Frontal cortex (tissue), 4 donors: ENCODE data around the gene CCBE1. TPM values are rescaled to one million over a fixed set of nuclear protein-coding genes. Genes with fewer than 3 reads are reported as not detected.

Experiments used
- DNase-seq, 2 donors: peaks; one replicate each; pipeline ENCODE4 v3.0.0; 2012; ENCODE audit warnings: low spot score in 2 of 2
- FAIRE-seq: peaks from 2 replicates; lab custom pipeline; 2012; peaks lifted over from hg19 to GRCh38; lab: Jason Lieb, UNC
- total RNA-seq: library from RNA; depleted of rRNA; stranded (reverse); fragments of >200 nt; gene quantifications from one replicate; pipeline ENCODE4 v1.2.3, GENCODE V29; 2014
- donor health status: control.
- donor health status: control.
- donor health status: control.

CCBE1 gene
- total RNA-seq, 1 donor from 2014 or later, result 32.6 TPM

GRCh38 chr18:59437851-59438569 lies 259.2 kb downstream of the CCBE1 start:
- no peak for FAIRE-seq
- no peak for DNase-seq

- FAIRE-seq (no peak), DNase-seq (no peak)
Observed at GRCh38 chr18:59432803-59433597, 264.2 kb downstream of the CCBE1 start.

DNA sequence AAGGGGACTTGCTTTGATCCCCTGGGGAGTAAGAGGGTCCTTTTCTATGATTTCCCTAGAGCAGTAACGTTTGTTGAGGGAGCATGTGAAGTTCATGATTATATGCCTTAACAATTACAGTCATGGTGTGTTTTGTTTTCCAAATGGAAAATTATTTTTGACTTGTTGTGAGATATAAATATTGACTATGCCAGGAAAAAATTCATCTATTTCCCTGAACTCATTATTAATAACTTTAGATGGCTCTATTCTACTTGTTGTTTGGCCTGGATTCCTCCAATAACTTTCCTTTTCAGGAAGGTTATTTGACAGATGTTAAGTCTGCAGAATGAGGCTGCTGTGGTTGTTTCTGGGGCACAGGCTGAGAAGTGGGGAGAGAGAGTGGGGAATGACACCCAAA lies 266.1 kb downstream of the CCBE1 start:
- FAIRE-seq (no peak), DNase-seq (no peak)

DNA sequence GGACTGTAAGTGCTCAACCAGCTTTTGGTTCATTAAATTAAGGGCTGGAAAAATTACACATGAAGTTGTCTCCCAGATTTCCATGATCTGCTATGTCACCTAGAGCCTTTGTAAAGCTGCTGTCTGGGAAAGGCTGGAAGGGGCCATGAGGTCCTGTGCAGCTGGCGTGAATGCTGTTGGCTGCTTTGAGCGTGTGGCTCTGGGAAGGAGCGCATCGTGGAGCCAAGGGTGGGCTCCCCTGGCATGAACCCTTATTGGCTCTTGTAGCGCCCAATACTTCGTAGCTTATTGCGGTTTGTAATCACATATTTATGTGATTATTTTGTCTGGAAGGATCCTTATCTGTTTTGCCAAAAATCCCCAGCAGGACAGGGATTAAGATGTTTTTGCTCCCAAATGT lies 267.6 kb downstream of the CCBE1 start:
- DNase-seq (no peak), FAIRE-seq (no peak)

- DNase-seq, result no peak
- FAIRE-seq, result no peak
Observed at GRCh38 chr18:59428018-59428417, 269.2 kb downstream of the CCBE1 start.

- no peak for FAIRE-seq
- DNase-seq, result no peak
Observed at GRCh38 chr18:59426855-59427254, 270.4 kb downstream of the CCBE1 start.

GRCh38 chr18:59423259-59423658 lies 274.0 kb downstream of the CCBE1 start:
- DNase-seq (no peak), FAIRE-seq (no peak)

DNA sequence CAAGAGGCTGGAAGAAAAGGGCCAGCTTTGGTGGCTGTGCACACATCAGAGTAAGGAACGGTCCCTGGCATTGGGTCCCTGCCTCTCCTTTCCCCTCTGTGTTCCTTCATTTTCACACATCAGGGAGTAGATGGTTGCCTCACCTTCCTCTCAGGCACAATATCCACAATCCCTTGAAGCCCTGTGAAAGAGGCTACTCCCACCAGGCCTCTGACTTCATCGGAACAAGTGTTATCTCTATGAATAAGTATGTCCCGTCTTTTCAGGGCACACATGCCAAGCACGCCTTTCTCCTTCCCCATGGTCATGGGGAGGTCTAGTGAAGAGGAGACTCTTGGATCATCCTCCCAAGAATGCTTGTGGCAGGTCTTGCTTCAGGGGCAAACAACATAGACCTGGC lies 277.0 kb downstream of the CCBE1 start:
- FAIRE-seq (no peak), DNase-seq (no peak)

GRCh38 chr18:59419386-59419785 lies 277.8 kb downstream of the CCBE1 start:
- no peak for DNase-seq
- no peak for FAIRE-seq

GRCh38 chr18:59416818-59417217 lies 280.4 kb downstream of the CCBE1 start:
- FAIRE-seq (no peak), DNase-seq (no peak)

DNA sequence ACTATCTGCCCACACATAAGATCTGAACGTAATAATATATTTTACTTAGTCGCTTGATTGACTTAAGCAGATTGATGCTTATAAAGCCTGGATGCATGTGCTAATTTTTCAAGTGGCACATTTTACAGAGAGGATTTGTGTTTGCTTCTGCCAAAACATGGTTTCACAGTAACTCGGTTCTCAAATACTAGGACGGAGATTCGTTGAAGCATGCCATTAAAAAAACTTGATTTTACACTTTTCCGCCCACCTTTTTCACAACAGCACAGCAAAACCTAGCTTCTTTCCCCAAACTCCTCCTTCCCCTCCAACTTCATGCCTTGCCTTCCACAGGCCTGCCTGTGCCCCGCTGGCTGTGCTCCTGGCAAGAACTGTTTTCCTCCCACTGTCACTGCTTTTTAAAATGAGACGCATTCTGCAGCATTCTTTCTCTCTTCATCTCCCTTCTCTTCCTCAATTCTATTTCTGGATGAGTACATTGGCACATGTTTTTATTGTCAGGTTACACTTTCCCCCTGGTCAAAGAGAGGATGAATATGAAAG lies 283.0 kb downstream of the CCBE1 start:
- FAIRE-seq (no peak), DNase-seq (no peak)

DNA sequence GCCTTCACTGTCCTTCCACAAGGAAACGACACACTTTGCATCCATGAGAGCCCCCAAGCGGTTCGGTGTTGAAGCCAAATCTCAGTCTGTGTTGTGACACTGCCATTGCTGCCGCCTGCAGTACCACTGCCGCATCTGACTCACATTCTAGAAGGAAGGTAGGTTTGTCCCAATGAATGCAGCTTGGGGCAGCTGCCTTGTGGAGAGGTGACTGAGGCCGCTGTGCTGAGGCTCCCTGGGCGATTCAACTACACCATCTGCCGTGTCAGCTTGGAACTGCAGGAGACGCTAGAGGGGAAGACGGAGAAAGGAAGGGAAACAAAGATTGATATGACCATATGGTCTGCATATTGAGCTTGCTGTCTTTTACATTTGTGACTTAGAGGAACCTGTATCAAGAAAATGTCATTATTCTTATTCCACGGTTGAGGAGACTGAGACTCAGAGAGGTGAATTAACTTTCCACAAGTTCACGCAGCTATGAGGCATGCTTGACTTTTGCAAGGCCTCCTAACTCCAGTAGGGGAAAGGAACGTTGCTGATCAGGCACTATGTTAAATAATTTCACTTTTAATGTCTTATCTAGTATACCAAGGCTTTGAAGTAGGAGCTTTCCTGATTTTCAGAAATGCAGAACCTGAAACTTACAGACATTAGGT lies 294.7 kb downstream of the CCBE1 start:
- peak; percentile 59 to 74 for DNase-seq
- no peak for FAIRE-seq

- DNase-seq (no peak), FAIRE-seq (no peak)
Observed at GRCh38 chr18:59400407-59400806, 296.8 kb downstream of the CCBE1 start.

- DNase-seq (no peak), FAIRE-seq (no peak)
Observed at GRCh38 chr18:59395226-59396175, 301.7 kb downstream of the CCBE1 start.

DNA sequence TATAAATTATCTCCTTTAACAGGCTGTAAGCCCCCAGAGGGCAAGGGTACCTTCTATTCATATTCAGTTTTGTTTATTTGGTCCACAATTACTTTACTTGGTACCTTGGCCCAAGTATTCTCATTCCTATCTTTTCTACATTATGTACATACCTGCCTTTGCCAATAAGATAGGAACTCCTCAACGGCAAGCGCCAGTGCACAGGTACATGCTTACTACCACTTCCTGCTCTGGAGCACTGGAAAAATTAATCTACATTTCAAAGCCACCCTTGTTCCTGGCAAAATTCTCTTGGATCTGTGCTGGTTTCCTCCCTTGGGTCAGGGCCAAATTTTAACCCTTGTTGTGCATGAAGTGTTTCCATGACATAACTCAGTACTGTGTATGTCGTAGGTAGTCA lies 303.8 kb downstream of the CCBE1 start:
- no peak for DNase-seq
- FAIRE-seq, result no peak

DNA sequence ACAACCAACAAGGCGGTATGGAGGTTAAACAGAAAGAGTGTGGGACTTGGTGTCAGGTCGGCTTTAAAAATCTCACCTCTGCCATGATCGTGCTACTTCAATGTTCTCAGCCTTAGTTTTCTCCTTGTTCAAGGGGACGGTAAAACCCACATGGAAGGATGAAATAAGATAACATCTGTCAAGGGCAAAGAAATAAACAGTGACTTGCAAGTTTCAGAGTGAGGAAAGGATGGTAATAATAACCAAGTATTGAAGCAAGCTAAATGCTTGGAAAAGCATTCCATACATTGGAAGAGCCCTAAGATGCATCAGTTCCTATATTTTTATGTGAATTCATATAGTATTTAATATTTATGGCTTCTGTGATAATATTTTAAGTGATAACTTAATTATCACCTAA lies 308.4 kb downstream of the CCBE1 start:
- DNase-seq, result no peak
- FAIRE-seq, result no peak

GRCh38 chr18:59387687-59388565 lies 309.3 kb downstream of the CCBE1 start:
- FAIRE-seq, result no peak
- DNase-seq, result no peak

- DNase-seq, result no peak
- no peak for FAIRE-seq
Observed at GRCh38 chr18:59386909-59387686, 310.1 kb downstream of the CCBE1 start.
